ENCODE results near the gene NOP14.

Gene NOP14

GRCh38 chr4:3010577-3010976, 47.4 kb upstream of the NOP14 start:
- Histone ChIP-seq H3K4me1 (ENCODE audit: control insufficient read depth, low read length) (no peaks in the 10 kb centered on the region), H3K9me3 (ENCODE audit: control insufficient read depth, insufficient read depth, low read length) (no peaks in the 10 kb centered on the region), H3K27ac (ENCODE audit: low read depth, low read length) (no peak overlapping the region), H3K4me3 (ENCODE audit: low read length) (no peak overlapping the region), H3K79me2 (ENCODE audit: control insufficient read depth, low read length) (no peaks in the 10 kb centered on the region), H4K20me1 (ENCODE audit: control insufficient read depth, insufficient read depth, low read depth, low read length) (no peaks in the 10 kb centered on the region), H3K27me3 (ENCODE audit: control insufficient read depth, low read length) (peaks cover 10% of the 10 kb centered on the region), H3K9me2 (replicated peaks; ENCODE audit: control insufficient read depth, low read length) (no peaks in the 10 kb centered on the region), H3K4me2 (ENCODE audit: low read length) (no peak overlapping the region), H3F3A (ENCODE audit: control insufficient read depth, insufficient read depth) (no peaks in the 10 kb centered on the region), H3K36me3 (ENCODE audit: control insufficient read depth, low read length) (no peaks in the 10 kb centered on the region)
- TF ChIP-seq CTCF (IDR thresholded peaks at IDR 0.05; ENCODE audit: low read depth, low read length, poor library complexity, severe bottlenecking) (no peak), EZH2phosphoT487 (IDR thresholded peaks at IDR 0.05; ENCODE audit: borderline replicate concordance, low read length) (no peak)

GRCh38 chr4:3009422-3009821, 46.2 kb upstream of the NOP14 start:
- H3K27me3 ChIP-seq (ENCODE audit: control insufficient read depth, low read length) = peaks cover 10% of the 10 kb centered on the region
- H3K9me3 ChIP-seq (ENCODE audit: control insufficient read depth, insufficient read depth, low read length) = no peaks in the 10 kb centered on the region
- no peak overlapping the region for H3K27ac ChIP-seq (ENCODE audit: low read depth, low read length)
- no peaks in the 10 kb centered on the region for H3K9me2 ChIP-seq (replicated peaks; ENCODE audit: control insufficient read depth, low read length)
- no peaks in the 10 kb centered on the region for H3F3A ChIP-seq (ENCODE audit: control insufficient read depth, insufficient read depth)
- H3K36me3 ChIP-seq (ENCODE audit: control insufficient read depth, low read length) = no peaks in the 10 kb centered on the region
- H3K4me1 ChIP-seq (ENCODE audit: control insufficient read depth, low read length) = no peaks in the 10 kb centered on the region
- no peak overlapping the region for H3K4me2 ChIP-seq (ENCODE audit: low read length)
- no peak overlapping the region for H3K4me3 ChIP-seq (ENCODE audit: low read length)
- no peaks in the 10 kb centered on the region for H4K20me1 ChIP-seq (ENCODE audit: control insufficient read depth, insufficient read depth, low read depth, low read length)
- no peak for TF ChIP-seq EZH2phosphoT487 (IDR thresholded peaks at IDR 0.05; ENCODE audit: borderline replicate concordance, low read length)
- TF ChIP-seq CTCF (IDR thresholded peaks at IDR 0.05; ENCODE audit: low read depth, low read length, poor library complexity, severe bottlenecking) = peak; percentile 19
- no peaks in the 10 kb centered on the region for H3K79me2 ChIP-seq (ENCODE audit: control insufficient read depth, low read length)

- Histone ChIP-seq H3K4me1 (ENCODE audit: control insufficient read depth, low read length) (no peaks in the 10 kb centered on the region), H3F3A (ENCODE audit: control insufficient read depth, insufficient read depth) (no peaks in the 10 kb centered on the region), H3K4me2 (ENCODE audit: low read length) (no peak overlapping the region), H3K27ac (ENCODE audit: low read depth, low read length) (no peak overlapping the region), H4K20me1 (ENCODE audit: control insufficient read depth, insufficient read depth, low read depth, low read length) (no peaks in the 10 kb centered on the region), H3K9me2 (replicated peaks; ENCODE audit: control insufficient read depth, low read length) (no peaks in the 10 kb centered on the region), H3K9me3 (ENCODE audit: control insufficient read depth, insufficient read depth, low read length) (no peaks in the 10 kb centered on the region), H3K79me2 (ENCODE audit: control insufficient read depth, low read length) (no peaks in the 10 kb centered on the region), H3K36me3 (ENCODE audit: control insufficient read depth, low read length) (no peaks in the 10 kb centered on the region), H3K27me3 (ENCODE audit: control insufficient read depth, low read length) (peaks cover 10% of the 10 kb centered on the region), H3K4me3 (ENCODE audit: low read length) (no peak overlapping the region)
- TF ChIP-seq EZH2phosphoT487 (IDR thresholded peaks at IDR 0.05; ENCODE audit: borderline replicate concordance, low read length) (no peak), CTCF (IDR thresholded peaks at IDR 0.05; ENCODE audit: low read depth, low read length, poor library complexity, severe bottlenecking) (no peak)
These were observed 44.5 kb upstream of the NOP14 start for GRCh38 chr4:3007724-3008123.

GRCh38 chr4:2996415-2996814, 33.2 kb upstream of the NOP14 start:
- H3K9me2 ChIP-seq (replicated peaks; ENCODE audit: control insufficient read depth, low read length) = no peaks in the 10 kb centered on the region
- H3K9me3 ChIP-seq (ENCODE audit: control insufficient read depth, insufficient read depth, low read length) = no peaks in the 10 kb centered on the region
- H3K4me1 ChIP-seq (ENCODE audit: control insufficient read depth, low read length) = no peaks in the 10 kb centered on the region
- no peaks in the 10 kb centered on the region for H3K79me2 ChIP-seq (ENCODE audit: control insufficient read depth, low read length)
- no peak overlapping the region for H3K4me3 ChIP-seq (ENCODE audit: low read length)
- no peaks in the 10 kb centered on the region for H3K36me3 ChIP-seq (ENCODE audit: control insufficient read depth, low read length)
- H3K27me3 ChIP-seq (ENCODE audit: control insufficient read depth, low read length) = no peaks in the 10 kb centered on the region
- H3K27ac ChIP-seq (ENCODE audit: low read depth, low read length) = no peak overlapping the region
- H3K4me2 ChIP-seq (ENCODE audit: low read length) = no peak overlapping the region
- TF ChIP-seq EZH2phosphoT487 (IDR thresholded peaks at IDR 0.05; ENCODE audit: borderline replicate concordance, low read length) (no peak), CTCF (IDR thresholded peaks at IDR 0.05; ENCODE audit: low read depth, low read length, poor library complexity, severe bottlenecking) (no peak)
- no peaks in the 10 kb centered on the region for H3F3A ChIP-seq (ENCODE audit: control insufficient read depth, insufficient read depth)
- no peaks in the 10 kb centered on the region for H4K20me1 ChIP-seq (ENCODE audit: control insufficient read depth, insufficient read depth, low read depth, low read length)
